Colonic mucosa (tissue), 4 donors: ENCODE measurements around the gene KANK2. TPM values are rescaled to one million over a fixed set of nuclear protein-coding genes. Genes with fewer than 3 reads are reported as not detected.

Experiments
- DNase-seq: peaks from one replicate; pipeline ENCODE4 v3.0.0-alpha.2; 2020
- H3K27ac ChIP-seq: fragments of 200-600 bp; one replicate; pipeline ENCODE4 v1.8.0; 2021
- H3K27me3 ChIP-seq: fragments of 200-600 bp; one replicate; pipeline ENCODE4 v1.8.0; 2021
- H3K36me3 ChIP-seq: fragments of 200-600 bp; one replicate; pipeline ENCODE4 v1.8.0; 2021
- H3K4me1 ChIP-seq: fragments of 200-600 bp; one replicate; pipeline ENCODE4 v1.8.0; 2021; ENCODE audit warnings: mild to moderate bottlenecking
- H3K4me3 ChIP-seq: fragments of 200-600 bp; one replicate; pipeline ENCODE4 v1.8.0; 2021
- H3K9ac ChIP-seq, 2 donors: one replicate each; pipeline ENCODE4 v1.7.0; 2013; ENCODE audit warnings: control low read depth in 2 of 2, low read depth in 2 of 2, low read length in 2 of 2
- H3K9me3 ChIP-seq: fragments of 200-600 bp; one replicate; pipeline ENCODE4 v1.8.0; 2021
- CTCF ChIP-seq: fragments of 200-600 bp; IDR thresholded peaks from one replicate; pipeline ENCODE4 v1.8.0; 2022; ENCODE audit warnings: antibody characterized with exemption, mild to moderate bottlenecking
- intact Hi-C: fragments of 100-400 bp; cut with DNase I; formaldehyde crosslinking; loops from one replicate; pipeline ENCODE4 v1.14.1; 2022
- total RNA-seq, 2 donors: library from RNA; stranded (reverse); fragmentation: NEBNext Ultra II Directional in 1 of 2; extraction: Animal tissue kit (Norgen Biotek cat#: 25700) in 1 of 2; gene quantifications; one replicate each; pipeline ENCODE4 v1.2.1, GENCODE V29; 2021
- donor health status: healthy.
- donor health status: DM: no; HTN: no; CAD: no.
- donor health status: DM: no; HTN: no; CAD: no.

The KANK2 gene
- total RNA-seq, 2 donors from 2014 or later = 44.1 to 87.8 TPM

GRCh38 chr19:11203194-11204075 is 6.1 kb upstream of the KANK2 start:
- Histone ChIP-seq H3K27ac (peak overlapping the region; percentile 60), H3K9me3 (no peaks in the 10 kb centered on the region), H3K27me3 (no peaks in the 10 kb centered on the region), H3K9ac (peak overlapping the region; percentile 13 to 31), H3K4me1 (no peaks in the 10 kb centered on the region), H3K4me3 (no peak overlapping the region), H3K36me3 (no peaks in the 10 kb centered on the region)
- DNase-seq = peak; percentile 75
- intact Hi-C loops = loop anchor here (1.0 to 2.0 kb wide), 2 partner anchors 66 to 167 kb away; no protein-coding TSS in a partner anchor
- peak; percentile 74 for TF ChIP-seq CTCF

- Histone ChIP-seq H3K9me3 (no peaks in the 10 kb centered on the region), H3K27ac (peak overlapping the region; percentile 60), H3K4me1 (no peaks in the 10 kb centered on the region), H3K9ac (peak overlapping the region; percentile 13 to 31), H3K27me3 (no peaks in the 10 kb centered on the region), H3K36me3 (no peaks in the 10 kb centered on the region), H3K4me3 (no peak overlapping the region)
- no peak for TF ChIP-seq CTCF
- no peak for DNase-seq
- intact Hi-C loops = no loop called here
Observed at GRCh38 chr19:11202488-11203193, 5.3 kb upstream of the KANK2 start.

- Histone ChIP-seq H3K4me1 (no peaks in the 10 kb centered on the region), H3K36me3 (no peaks in the 10 kb centered on the region), H3K9ac (no peak overlapping the region)
Observed at GRCh38 chr19:11201791-11202190, 4.4 kb upstream of the KANK2 start.

GRCh38 chr19:11200931-11201330 is 3.6 kb upstream of the KANK2 start:
- no peak for DNase-seq
- Histone ChIP-seq H3K27ac (no peak overlapping the region), H3K9me3 (no peaks in the 10 kb centered on the region), H3K4me1 (no peaks in the 10 kb centered on the region), H3K4me3 (no peak overlapping the region), H3K9ac (no peak overlapping the region), H3K36me3 (no peaks in the 10 kb centered on the region), H3K27me3 (no peaks in the 10 kb centered on the region)
- intact Hi-C loops = no loop called here
- TF ChIP-seq CTCF = no peak

More at GRCh38 chr19:11201791-11202190, 4.4 kb upstream of the KANK2 start:
- Histone ChIP-seq H3K9me3 (no peaks in the 10 kb centered on the region), H3K27me3 (no peaks in the 10 kb centered on the region), H3K4me3 (no peak overlapping the region), H3K27ac (no peak overlapping the region)
- intact Hi-C loops = no loop called here
- no peak for TF ChIP-seq CTCF
- DNase-seq = no peak

- intact Hi-C loops = no loop called here
- DNase-seq = no peak
- H3K36me3 ChIP-seq = no peaks in the 10 kb centered on the region
- H3K4me3 ChIP-seq = no peak overlapping the region
- H3K9me3 ChIP-seq = no peaks in the 10 kb centered on the region
- no peaks in the 10 kb centered on the region for H3K27me3 ChIP-seq
- TF ChIP-seq CTCF = no peak
- no peaks in the 10 kb centered on the region for H3K4me1 ChIP-seq
- no peak overlapping the region for H3K9ac ChIP-seq
- no peak overlapping the region for H3K27ac ChIP-seq
Observed at GRCh38 chr19:11200015-11200574, 2.8 kb upstream of the KANK2 start.
